Measurements from ENCODE around the gene CXCL12. TPM values are rescaled to one million over a fixed set of nuclear protein-coding genes. Genes with fewer than 3 reads are reported as not detected.

CXCL12 gene
- total RNA-seq, 1 experiment from 2014 or later = 0.82 TPM

- in situ Hi-C loops (cut with HindIII; ENCODE audit: low pct_unique_long_range_greater_than_20kb, low sequenced_read_pairs) = no loop called here
- POLR2A ChIA-PET = no interaction called here
- H3K36me3 ChIP-seq (ENCODE audit: control insufficient read depth, insufficient read depth, low read length) = no peaks in the 10 kb centered on the region
Observed at GRCh38 chr10:44368637-44369036, 16.3 kb downstream of the CXCL12 start.

GRCh38 chr10:44366941-44367630 lies 17.8 kb downstream of the CXCL12 start:
- ChIA-PET POLR2A (no interaction called here), CTCF (no interaction called here)
- TF ChIP-seq SIN3A (IDR thresholded peaks at IDR 0.05; ENCODE audit: borderline replicate concordance, insufficient read depth, low read depth, low read length) = no peak
- no peak for TF ChIP-seq TCF7L2 (IDR thresholded peaks at IDR 0.05; ENCODE audit: low read depth, low read length)
- TF ChIP-seq POLR2AphosphoS5 (IDR thresholded peaks at IDR 0.05; ENCODE audit: low read depth, low read length) = no peak
- no peak for TF ChIP-seq CTCF (IDR thresholded peaks at IDR 0.05)
- no peak for TF ChIP-seq REST (IDR thresholded peaks at IDR 0.05; ENCODE audit: insufficient read depth in 1 of 2, low read depth in 2 of 2, low read length in 1 of 2)
- DNase-seq (ENCODE audit: low read depth, low spot score) = no peak
- intact Hi-C loops (cut with micrococcal nuclease; ENCODE audit: unreplicated experiment) (no loop called here), in situ Hi-C loops (cut with HindIII; ENCODE audit: low pct_unique_long_range_greater_than_20kb, low sequenced_read_pairs) (no loop called here)
- H3K36me3 ChIP-seq (ENCODE audit: control insufficient read depth, insufficient read depth, low read length) = no peaks in the 10 kb centered on the region
- peaks cover 15% of the 10 kb centered on the region for H3K27me3 ChIP-seq (ENCODE audit: control insufficient read depth, insufficient read depth, low read length)
- H3K4me1 ChIP-seq (ENCODE audit: control insufficient read depth, insufficient read depth, low read length) = no peaks in the 10 kb centered on the region
- no peak; the same call in 1 of the 2 replicates for ATAC-seq
- no peak overlapping the region for H3K27ac ChIP-seq (ENCODE audit: low read length)
- H3K4me3 ChIP-seq (ENCODE audit: low read depth in 2 of 2, low read length in 2 of 2) = no peak overlapping the region
- no TSS peak for BruUV-seq (replicated peaks)
- no peaks in the 10 kb centered on the region for H3K9me3 ChIP-seq (ENCODE audit: control insufficient read depth, insufficient read depth, low read depth, low read length)

More at GRCh38 chr10:44368637-44369036, 16.3 kb downstream of the CXCL12 start:
- Histone ChIP-seq H3K4me1 (ENCODE audit: control insufficient read depth, insufficient read depth, low read length) (no peaks in the 10 kb centered on the region), H3K9me3 (ENCODE audit: control insufficient read depth, insufficient read depth, low read depth, low read length) (no peaks in the 10 kb centered on the region), H3K4me3 (ENCODE audit: low read depth in 2 of 2, low read length in 2 of 2) (no peak overlapping the region), H3K27me3 (ENCODE audit: control insufficient read depth, insufficient read depth, low read length) (peaks cover 15% of the 10 kb centered on the region), H3K27ac (ENCODE audit: low read length) (no peak overlapping the region)
- no peak for ATAC-seq
- CTCF ChIA-PET = no interaction called here
- DNase-seq (ENCODE audit: low read depth, low spot score) = no peak
- BruUV-seq (replicated peaks) = no TSS peak
- no peak for TF ChIP-seq POLR2AphosphoS5 (IDR thresholded peaks at IDR 0.05; ENCODE audit: low read depth, low read length)
- no peak for TF ChIP-seq REST (IDR thresholded peaks at IDR 0.05; ENCODE audit: insufficient read depth in 1 of 2, low read depth in 2 of 2, low read length in 1 of 2)
- intact Hi-C loops (cut with micrococcal nuclease; ENCODE audit: unreplicated experiment) = no loop called here
